ENCODE data around the gene NCBP2. TPM values are rescaled to one million over a fixed set of nuclear protein-coding genes. Genes with fewer than 3 reads are reported as not detected.

NCBP2 gene
- total RNA-seq, 1 donor from 2014 or later, result 81.2 TPM

GRCh38 chr3:196970547-196971093 is 28.3 kb upstream of the NCBP2 start:
- no peaks in the 10 kb centered on the region for H3K4me1 Mint-ChIP-seq (ENCODE audit: unreplicated experiment)
- H3K27me3 Mint-ChIP-seq, result peaks cover 48% of the 10 kb centered on the region
- H3K36me3 Mint-ChIP-seq, result no peaks in the 10 kb centered on the region
- peak overlapping the region; percentile 84 for H3K4me3 Mint-ChIP-seq
- H3K9me3 Mint-ChIP-seq, result no peaks in the 10 kb centered on the region
- DNase-seq (ENCODE audit: extremely low spot score, unreplicated experiment), result no peak
- peak overlapping the region; percentile 50 for H3K27ac Mint-ChIP-seq
- TF ChIP-seq, protein P1, sequence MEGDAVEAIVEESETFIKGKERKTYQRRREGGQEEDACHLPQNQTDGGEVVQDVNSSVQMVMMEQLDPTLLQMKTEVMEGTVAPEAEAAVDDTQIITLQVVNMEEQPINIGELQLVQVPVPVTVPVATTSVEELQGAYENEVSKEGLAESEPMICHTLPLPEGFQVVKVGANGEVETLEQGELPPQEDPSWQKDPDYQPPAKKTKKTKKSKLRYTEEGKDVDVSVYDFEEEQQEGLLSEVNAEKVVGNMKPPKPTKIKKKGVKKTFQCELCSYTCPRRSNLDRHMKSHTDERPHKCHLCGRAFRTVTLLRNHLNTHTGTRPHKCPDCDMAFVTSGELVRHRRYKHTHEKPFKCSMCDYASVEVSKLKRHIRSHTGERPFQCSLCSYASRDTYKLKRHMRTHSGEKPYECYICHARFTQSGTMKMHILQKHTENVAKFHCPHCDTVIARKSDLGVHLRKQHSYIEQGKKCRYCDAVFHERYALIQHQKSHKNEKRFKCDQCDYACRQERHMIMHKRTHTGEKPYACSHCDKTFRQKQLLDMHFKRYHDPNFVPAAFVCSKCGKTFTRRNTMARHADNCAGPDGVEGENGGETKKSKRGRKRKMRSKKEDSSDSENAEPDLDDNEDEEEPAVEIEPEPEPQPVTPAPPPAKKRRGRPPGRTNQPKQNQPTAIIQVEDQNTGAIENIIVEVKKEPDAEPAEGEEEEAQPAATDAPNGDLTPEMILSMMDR (conservative IDR thresholded peaks at IDR 0.05), result no peak

- peak overlapping the region; percentile 50 for H3K27ac Mint-ChIP-seq
- no peaks in the 10 kb centered on the region for H3K9me3 Mint-ChIP-seq
- no peak for DNase-seq (ENCODE audit: extremely low spot score, unreplicated experiment)
- H3K36me3 Mint-ChIP-seq, result no peaks in the 10 kb centered on the region
- peak overlapping the region; percentile 84 for H3K4me3 Mint-ChIP-seq
- peaks cover 51% of the 10 kb centered on the region for H3K27me3 Mint-ChIP-seq
- TF ChIP-seq, protein P1 (conservative IDR thresholded peaks at IDR 0.05), result peak; percentile 95
- H3K4me1 Mint-ChIP-seq (ENCODE audit: unreplicated experiment), result no peaks in the 10 kb centered on the region
Measured at GRCh38 chr3:196969660-196970546, 27.6 kb upstream of the NCBP2 start.

GRCh38 chr3:196969134-196969659 is 26.9 kb upstream of the NCBP2 start:
- Mint-ChIP-seq H3K4me3 (peak overlapping the region; percentile 75), H3K27me3 (peaks cover 52% of the 10 kb centered on the region), H3K27ac (no peak overlapping the region), H3K36me3 (no peaks in the 10 kb centered on the region), H3K9me3 (no peaks in the 10 kb centered on the region), H3K4me1 (ENCODE audit: unreplicated experiment) (no peaks in the 10 kb centered on the region)
- no peak for DNase-seq (ENCODE audit: extremely low spot score, unreplicated experiment)
- TF ChIP-seq, protein P1 (conservative IDR thresholded peaks at IDR 0.05), result no peak

- TF ChIP-seq, protein P1 (conservative IDR thresholded peaks at IDR 0.05), result no peak
- peaks cover 53% of the 10 kb centered on the region for H3K27me3 Mint-ChIP-seq
- no peak for DNase-seq (ENCODE audit: extremely low spot score, unreplicated experiment)
Measured at GRCh38 chr3:196968233-196969133, 26.2 kb upstream of the NCBP2 start, which contains the start of gene PIGZ. PIGZ (minus strand) TSS chr3:196968833; CDS start chr3:196952031, 16,802 bp downstream.

More at GRCh38 chr3:196968233-196969133, 26.2 kb upstream of the NCBP2 start, which contains the start of gene PIGZ:
- no peak within 1 kb of the TSS for H3K27ac Mint-ChIP-seq
- H3K36me3 Mint-ChIP-seq, result no peaks in the 10 kb centered on the region
- H3K4me1 Mint-ChIP-seq (ENCODE audit: unreplicated experiment), result no peaks in the 10 kb centered on the region
- peak within 1 kb of the TSS; percentile 83 for H3K4me3 Mint-ChIP-seq
- H3K9me3 Mint-ChIP-seq, result no peaks in the 10 kb centered on the region

All from type B pancreatic cell (in vitro differentiated cells).